ENCODE results near the gene TKTL2.

Gene TKTL2

DNA sequence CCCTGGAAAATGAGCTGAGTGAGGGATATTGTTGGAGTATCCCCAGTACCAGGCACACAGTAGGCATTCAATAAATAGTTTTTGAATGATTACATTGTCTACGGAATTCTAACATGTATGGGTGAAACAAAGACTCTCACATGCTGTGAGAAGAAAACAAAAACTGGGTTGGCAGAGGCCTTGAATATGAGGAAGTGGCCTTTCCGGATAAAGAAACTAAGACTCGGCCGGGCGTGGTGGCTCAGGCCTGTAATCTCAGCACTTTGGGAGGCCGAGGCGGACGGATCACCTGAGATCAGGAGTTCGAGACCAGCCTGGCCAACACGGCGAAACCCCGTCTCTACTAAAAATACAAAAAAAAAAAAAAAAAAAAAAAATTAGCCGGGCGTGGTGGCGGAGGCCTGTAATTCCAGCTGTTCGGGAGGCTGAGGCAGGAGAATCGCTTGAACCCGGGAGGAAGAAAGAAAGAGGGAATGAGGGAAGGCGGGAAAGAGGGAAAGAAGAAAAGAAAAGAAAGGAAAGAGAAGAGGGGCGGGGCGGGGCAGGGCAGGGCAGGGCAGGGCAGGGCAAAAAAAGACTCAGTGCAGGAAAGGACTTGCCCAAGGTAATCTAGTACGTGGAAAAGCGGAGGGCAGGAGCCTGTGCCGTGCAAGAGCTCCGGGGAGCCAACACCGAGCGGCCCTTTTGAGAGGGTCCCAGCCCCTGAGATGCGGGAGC is 20.2 kb upstream of the TKTL2 start:
- no peak for DNase-seq (ENCODE audit: low spot score)
- TF ChIP-seq, protein P1, sequence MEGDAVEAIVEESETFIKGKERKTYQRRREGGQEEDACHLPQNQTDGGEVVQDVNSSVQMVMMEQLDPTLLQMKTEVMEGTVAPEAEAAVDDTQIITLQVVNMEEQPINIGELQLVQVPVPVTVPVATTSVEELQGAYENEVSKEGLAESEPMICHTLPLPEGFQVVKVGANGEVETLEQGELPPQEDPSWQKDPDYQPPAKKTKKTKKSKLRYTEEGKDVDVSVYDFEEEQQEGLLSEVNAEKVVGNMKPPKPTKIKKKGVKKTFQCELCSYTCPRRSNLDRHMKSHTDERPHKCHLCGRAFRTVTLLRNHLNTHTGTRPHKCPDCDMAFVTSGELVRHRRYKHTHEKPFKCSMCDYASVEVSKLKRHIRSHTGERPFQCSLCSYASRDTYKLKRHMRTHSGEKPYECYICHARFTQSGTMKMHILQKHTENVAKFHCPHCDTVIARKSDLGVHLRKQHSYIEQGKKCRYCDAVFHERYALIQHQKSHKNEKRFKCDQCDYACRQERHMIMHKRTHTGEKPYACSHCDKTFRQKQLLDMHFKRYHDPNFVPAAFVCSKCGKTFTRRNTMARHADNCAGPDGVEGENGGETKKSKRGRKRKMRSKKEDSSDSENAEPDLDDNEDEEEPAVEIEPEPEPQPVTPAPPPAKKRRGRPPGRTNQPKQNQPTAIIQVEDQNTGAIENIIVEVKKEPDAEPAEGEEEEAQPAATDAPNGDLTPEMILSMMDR (IDR thresholded peaks at IDR 0.05; ENCODE audit: extremely low read depth, missing control alignments) = no peak

DNA sequence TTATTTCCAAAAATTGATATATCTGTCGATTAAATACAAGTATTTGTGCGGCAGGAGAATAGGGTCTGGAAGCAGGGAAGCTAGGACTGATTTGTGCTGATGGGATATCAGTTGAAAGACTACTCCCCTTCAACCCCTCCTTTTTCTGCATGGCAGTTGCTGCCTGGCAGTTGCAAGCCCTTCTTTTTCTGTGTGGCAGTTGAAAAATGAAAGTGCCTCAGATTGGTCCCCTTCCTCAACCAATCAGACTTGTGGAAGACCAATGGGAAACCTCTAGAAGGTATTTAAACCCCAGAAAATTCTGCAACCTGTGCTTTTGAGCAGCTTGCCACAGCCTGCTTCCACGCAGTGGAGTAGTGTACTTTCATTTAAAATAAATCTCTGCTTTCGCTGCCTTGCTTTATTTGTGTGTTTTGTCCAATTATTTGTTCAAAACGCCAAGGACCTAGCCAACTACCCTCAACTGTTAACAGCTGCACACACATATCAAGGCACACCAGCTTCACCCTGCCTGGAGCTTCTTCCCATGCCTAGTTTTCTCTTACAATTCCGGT is 19.5 kb upstream of the TKTL2 start:
- DNase-seq (ENCODE audit: low spot score) = no peak
- TF ChIP-seq, protein P1 (IDR thresholded peaks at IDR 0.05; ENCODE audit: extremely low read depth, missing control alignments) = no peak

DNA sequence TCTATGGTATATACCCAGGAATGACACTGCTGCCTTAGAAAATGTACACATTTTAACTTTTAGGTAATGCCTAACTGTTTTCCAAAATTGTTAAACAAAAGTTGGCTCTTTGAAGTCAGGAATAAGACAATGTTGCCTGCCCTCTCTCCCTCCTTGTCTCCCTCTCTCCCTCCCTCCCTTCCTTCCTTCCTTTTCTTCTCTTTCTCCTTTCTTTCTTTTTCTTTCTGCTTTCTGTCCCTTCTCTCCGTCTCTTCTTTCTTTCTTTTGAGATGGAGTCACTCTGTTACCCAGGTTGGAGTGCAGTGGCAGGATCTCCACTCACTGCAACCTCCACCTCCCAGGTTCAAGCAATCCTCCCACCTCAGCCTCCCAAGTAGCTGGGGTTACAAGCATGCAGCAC is 16.4 kb upstream of the TKTL2 start:
- TF ChIP-seq, protein P1 (IDR thresholded peaks at IDR 0.05; ENCODE audit: extremely low read depth, missing control alignments) = no peak
- DNase-seq (ENCODE audit: low spot score) = no peak

DNA sequence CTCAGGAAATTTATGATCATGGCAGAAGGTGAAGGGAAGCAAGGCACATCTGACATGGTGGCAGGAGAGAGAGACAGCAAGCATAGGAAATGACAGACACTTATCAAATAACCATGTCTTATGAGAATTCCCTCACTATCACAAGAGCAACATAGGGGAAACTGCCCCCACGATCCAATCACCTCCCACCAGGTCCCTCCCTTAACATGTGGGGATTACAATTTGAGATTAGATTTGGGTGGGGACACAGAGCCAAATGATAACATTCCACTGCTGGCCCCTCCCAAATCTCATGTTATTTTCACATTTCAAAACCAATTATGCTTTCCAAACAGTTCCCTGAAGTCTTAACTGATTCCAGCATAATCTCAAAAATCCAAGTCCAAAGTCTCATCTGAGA is 12.8 kb upstream of the TKTL2 start:
- TF ChIP-seq, protein P1 (IDR thresholded peaks at IDR 0.05; ENCODE audit: extremely low read depth, missing control alignments) = no peak
- no peak for DNase-seq (ENCODE audit: low spot score)

DNA sequence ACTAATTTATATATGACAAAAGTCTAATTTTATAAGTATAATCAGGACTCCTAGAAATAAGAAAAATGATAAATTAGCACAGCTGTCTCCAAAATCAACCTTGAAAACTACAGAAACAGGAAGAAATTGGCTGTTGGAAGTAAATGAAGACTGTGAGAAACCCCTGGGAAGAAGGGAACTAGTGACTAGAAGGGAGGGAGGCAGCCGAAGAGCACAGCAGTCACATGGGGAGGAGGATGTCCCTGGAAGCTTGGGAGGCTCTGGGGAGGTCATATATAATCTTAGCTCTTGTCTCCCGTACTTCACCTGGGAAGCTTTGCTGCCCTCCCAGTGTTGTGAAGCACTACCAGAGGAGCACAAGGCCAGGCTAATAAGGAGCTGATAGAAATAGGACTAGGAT is 12.0 kb upstream of the TKTL2 start:
- TF ChIP-seq, protein P1 (IDR thresholded peaks at IDR 0.05; ENCODE audit: extremely low read depth, missing control alignments) = no peak
- DNase-seq (ENCODE audit: low spot score) = no peak

DNA sequence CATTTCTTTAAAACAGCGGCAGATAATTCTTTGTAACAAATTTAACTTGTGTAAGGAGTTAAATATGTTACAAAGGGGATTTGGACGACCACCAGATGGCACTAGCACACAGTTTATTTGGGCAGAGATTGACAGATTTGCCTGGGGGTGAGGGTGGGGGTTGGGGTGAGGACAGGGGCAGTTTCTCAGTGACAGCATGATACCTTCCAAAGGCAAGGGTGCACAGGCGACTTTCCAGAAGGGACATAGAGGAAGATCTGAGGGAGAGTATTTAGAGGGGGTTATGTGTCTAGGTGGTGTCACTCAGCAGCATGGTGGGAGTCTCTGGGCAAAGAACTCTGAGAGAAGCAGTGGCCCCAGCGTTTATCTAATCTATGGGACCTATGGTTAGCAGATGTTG is 11.4 kb upstream of the TKTL2 start:
- peak; percentile 45 for DNase-seq (ENCODE audit: low spot score)
- TF ChIP-seq, protein P1 (IDR thresholded peaks at IDR 0.05; ENCODE audit: extremely low read depth, missing control alignments) = peak; percentile 13

DNA sequence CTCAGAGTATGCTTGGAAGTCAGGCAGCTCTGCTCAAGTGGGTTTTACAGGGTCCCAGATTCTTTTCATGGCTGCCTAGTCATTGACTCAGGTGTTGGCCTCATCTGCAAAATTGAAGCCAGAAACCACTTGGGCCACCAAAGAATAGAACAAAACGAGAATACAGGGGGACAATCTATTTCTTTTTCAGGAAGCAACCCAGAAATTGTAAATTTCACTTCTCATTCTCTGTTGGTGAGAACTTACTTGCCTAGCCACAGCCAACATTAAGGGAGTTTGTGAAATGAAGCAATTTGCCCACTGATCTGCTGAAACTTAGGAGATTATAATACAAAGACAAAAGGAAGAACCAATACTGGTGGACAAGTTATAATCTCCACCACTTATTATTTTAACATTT is 8.6 kb upstream of the TKTL2 start:
- TF ChIP-seq, protein P1 (IDR thresholded peaks at IDR 0.05; ENCODE audit: extremely low read depth, missing control alignments) = no peak
- peak; percentile 29 for DNase-seq (ENCODE audit: low spot score)

Data from GM20000 (cell line).